AG04449 (cell line): ENCODE data around the gene APAF1.

Experiments
- CTCF ChIA-PET: fragments of 350-600 bp; formaldehyde crosslinking; extraction: SDS; loops from one replicate; lab custom pipeline; 2021; ENCODE audit warnings: antibody characterized with exemption; lab: Yijun Ruan, JAX
- POLR2A ChIA-PET: fragments of 400-600, 350-600 bp; formaldehyde crosslinking; extraction: SDS; loops from one replicate; lab custom pipeline; 2020; ENCODE audit warnings: antibody characterized with exemption, inconsistent platforms; lab: Yijun Ruan, JAX
- DNase-seq: peaks from one replicate; pipeline ENCODE4 v3.0.0-alpha.2; 2010; ENCODE audit warnings: low read depth, low spot score
- H3K4me3 ChIP-seq: 2 replicates; pipeline ENCODE4 v1.5.1; 2011; ENCODE audit warnings: low read depth, mild to moderate bottlenecking, control low read depth, low read length
- CTCF ChIP-seq: IDR thresholded peaks from one replicate; pipeline ENCODE4 v1.5.1; 2011; ENCODE audit warnings: mild to moderate bottlenecking, moderate library complexity, low read length, control low read depth, inconsistent platforms; ENCODE audit not compliant: insufficient read depth; ENCODE audit errors: missing control alignments

Gene APAF1

GRCh38 chr12:98730412-98730811 is 85.3 kb downstream of the APAF1 start:
- CTCF ChIA-PET, result interaction anchor here (1.4 to 2.9 kb wide), 3 partner anchors 9 to 268 kb away, joined by 3 to 11 read pairs (median 5); no protein-coding TSS in a partner anchor
- TF ChIP-seq CTCF, result no peak
- POLR2A ChIA-PET, result no interaction called here
- DNase-seq, result no peak
- H3K4me3 ChIP-seq, result no peak overlapping the region

- POLR2A ChIA-PET, result no interaction called here
- CTCF ChIA-PET, result interaction anchor here (1.0 to 1.5 kb wide), 5 partner anchors 8 to 265 kb away, joined by 3 to 6 read pairs (median 4); no protein-coding TSS in a partner anchor
- no peak for TF ChIP-seq CTCF
- no peak overlapping the region for H3K4me3 ChIP-seq
- no peak for DNase-seq
These were observed 88.7 kb downstream of the APAF1 start for GRCh38 chr12:98733667-98734350.

- DNase-seq, result no peak
- TF ChIP-seq CTCF, result no peak
- ChIA-PET CTCF (interaction anchor here (1.1 to 2.0 kb wide), 3 partner anchors 9 to 263 kb away, joined by 3 to 9 read pairs (median 4); no protein-coding TSS in a partner anchor), POLR2A (no interaction called here)
- H3K4me3 ChIP-seq, result no peak overlapping the region
These were observed 90.7 kb downstream of the APAF1 start for GRCh38 chr12:98735821-98736220.

- POLR2A ChIA-PET, result no interaction called here
- no peak for DNase-seq
These were observed 91.5 kb downstream of the APAF1 start for GRCh38 chr12:98736352-98737321.

GRCh38 chr12:98737322-98737712 is 92.2 kb downstream of the APAF1 start:
- ChIA-PET CTCF (interaction anchor here (1.0 to 2.0 kb wide), 3 partner anchors 9 to 12 kb away, joined by 3 to 9 read pairs (median 3); no protein-coding TSS in a partner anchor), POLR2A (no interaction called here)

More at GRCh38 chr12:98736352-98737321, 91.5 kb downstream of the APAF1 start:
- TF ChIP-seq CTCF, result no peak
- H3K4me3 ChIP-seq, result no peak overlapping the region
- CTCF ChIA-PET, result interaction anchor here (1.0 to 2.0 kb wide), 4 partner anchors 8 to 262 kb away, joined by 3 to 9 read pairs (median 4); no protein-coding TSS in a partner anchor

More at GRCh38 chr12:98737322-98737712, 92.2 kb downstream of the APAF1 start:
- no peak for TF ChIP-seq CTCF
- no peak overlapping the region for H3K4me3 ChIP-seq
- no peak for DNase-seq
